HG03196 (cell line): ENCODE results near the gene DPEP2.
A peak's percentile ranks its signal among the peaks of the same experiment; 100 is the strongest.
"Not testable (repeated sequence)": the region's sequence is repeated elsewhere in the genome, so short reads cannot be mapped to it uniquely, and the experiment has no call there.

Source experiments
- ATAC-seq: cut with Tn5 transposase; IDR thresholded peaks from one replicate; pipeline ENCODE4 v1.9.1; 2021; ENCODE audit not compliant: unreplicated experiment

The DPEP2 gene

DNA sequence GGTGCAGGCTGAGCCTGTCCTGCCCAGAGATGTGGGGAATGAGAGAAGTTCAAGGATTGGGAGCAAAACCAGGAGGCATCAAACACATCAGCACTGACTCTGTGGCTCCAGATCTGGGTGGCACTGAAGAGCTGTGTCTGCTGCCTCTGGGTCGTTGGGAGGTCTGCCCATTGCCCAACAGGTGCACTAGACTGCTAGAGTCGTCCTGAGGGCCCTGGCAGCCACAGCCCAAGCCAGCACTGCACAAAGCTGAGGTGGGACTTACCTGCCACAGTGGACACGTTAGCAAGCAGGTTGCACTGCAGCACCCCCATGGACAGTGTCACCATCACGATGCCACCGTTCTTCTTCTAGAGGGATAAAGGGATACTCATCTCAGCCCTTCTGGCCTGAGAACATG lies 22.3 kb downstream of the DPEP2 start:
- no peak for ATAC-seq

DNA sequence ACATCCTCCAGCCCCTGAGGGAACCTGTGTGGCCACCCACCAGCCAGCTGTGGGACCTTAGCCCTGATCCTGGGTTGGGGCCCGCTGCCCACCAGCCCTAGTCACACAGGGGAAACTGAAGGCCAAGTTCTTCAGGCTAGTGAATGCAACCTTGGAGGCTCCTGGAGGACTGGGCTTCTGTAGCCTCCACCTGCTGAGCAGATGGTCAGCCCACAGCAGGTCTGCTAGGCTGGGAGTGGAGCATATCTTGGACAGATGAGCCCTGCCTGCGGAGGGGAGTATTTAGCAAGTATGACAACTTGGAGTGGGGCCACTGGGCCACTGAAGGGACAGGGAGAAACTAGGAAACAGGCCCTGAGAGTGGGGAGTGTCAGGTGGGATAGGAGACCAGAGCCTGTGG lies 23.1 kb downstream of the DPEP2 start:
- no peak for ATAC-seq

DNA sequence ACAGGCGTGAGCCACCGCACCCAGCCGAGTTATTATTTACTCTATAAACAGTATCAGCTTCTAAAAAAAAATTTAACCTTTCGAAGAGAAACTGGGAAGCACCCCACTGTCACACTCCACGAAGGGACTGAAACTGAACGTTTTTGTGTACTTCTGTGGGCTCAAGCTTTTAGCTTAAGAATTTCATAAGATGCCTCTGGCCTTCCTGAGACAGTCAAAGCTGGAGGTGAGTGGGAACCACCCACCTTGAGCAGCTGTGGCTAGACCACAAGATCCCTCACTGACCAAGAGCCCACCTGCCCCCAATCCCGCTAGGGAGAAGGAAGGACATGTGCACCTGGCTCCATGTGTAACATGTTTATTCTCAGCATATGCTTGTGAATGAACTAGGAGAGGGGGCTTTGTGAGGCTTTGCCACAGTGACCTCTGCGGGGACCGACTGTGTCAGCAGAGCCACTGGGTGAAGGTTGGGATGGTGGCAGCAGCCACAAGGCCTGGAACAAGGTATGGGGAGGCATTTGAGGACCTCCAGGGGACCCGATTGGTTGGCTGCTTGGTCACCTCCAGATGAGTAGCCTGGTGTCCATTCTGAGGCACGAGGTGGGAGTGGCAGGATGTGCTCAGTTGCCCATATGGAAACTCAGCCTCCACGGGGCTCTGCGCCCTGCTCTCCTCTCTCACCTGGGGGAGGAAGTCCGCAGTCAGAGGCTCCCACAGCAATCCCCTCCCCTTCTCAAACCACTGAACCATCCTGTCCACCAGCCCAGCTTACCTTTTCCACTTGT lies 23.8 kb downstream of the DPEP2 start:
- ATAC-seq: no peak

DNA sequence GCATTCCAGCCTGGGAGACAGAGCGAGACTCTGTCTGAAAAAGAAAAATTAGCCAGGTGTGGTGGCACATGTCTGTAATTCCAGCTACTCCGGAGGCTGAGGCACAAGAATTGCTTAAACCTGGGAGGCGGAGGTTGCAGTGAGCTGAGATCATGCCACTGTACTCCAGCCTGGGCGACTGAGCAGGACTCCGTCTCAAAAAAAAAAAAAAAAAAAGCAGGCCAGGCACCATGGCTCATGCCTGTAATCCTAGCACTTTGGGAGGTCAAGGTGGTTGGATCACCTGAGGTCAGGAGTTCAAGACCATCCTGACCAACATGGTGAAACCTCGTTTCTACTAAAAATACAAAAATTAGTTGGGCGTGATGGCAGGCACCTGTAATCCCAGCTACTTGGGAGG lies 27.0 kb downstream of the DPEP2 start:
- not testable (repeated sequence) for ATAC-seq

DNA sequence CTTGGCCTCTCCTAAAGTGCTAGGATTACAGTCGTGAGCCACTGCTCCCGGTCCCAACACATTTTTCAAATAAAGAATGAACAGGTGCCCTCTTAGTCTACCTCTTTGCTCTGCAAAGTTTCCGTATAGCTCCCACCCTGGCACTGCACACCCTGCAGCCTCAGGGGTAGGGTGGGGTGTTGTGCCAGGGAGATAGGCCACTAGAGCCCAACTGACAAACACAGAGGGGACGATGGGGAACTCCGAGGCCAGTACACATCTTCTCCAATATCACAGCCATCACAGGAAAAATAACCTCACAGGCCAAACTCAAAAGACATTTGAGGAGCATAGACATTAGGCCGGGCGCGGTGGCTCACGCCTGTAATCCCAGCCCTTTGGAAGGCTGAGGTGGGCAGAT lies 28.2 kb downstream of the DPEP2 start:
- ATAC-seq: no peak

DNA sequence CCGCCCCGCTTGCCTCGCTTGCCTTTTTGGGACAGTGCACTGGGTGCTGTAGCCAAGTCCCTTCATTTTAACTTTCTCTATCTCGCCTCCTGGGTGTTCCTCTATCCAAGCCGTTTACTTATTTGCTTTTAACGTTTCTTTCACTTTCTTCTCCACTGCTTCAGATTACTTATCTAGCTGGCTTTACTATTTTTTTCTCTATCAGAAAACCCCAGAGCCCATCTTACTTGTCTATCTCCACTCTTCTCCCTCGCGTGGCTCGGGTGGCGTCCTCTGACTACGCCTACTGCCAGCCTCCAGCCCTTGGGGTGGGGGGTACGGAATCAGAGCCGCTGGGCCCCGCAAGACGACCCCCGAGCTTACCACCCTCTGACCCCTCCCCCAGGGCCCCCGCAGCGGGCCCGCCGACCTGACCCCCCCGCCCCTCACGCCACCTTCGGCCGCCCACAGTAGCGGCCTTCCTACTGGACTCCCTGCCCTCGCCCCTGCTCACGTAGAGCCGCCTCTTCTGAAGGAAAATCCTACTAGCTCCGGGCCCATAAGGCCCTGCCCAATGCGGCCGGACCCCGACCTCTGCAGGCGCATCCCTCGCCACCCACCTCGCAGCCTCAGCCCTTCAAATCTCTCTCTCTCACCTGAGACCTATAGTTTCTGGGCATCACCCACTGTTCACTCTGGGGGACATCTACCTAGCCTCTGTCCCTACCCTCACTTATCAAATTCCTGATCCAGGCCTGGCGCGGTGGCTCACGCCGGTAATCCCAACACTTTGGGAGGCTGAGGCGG lies 29.8 kb downstream of the DPEP2 start:
- no peak for ATAC-seq

DNA sequence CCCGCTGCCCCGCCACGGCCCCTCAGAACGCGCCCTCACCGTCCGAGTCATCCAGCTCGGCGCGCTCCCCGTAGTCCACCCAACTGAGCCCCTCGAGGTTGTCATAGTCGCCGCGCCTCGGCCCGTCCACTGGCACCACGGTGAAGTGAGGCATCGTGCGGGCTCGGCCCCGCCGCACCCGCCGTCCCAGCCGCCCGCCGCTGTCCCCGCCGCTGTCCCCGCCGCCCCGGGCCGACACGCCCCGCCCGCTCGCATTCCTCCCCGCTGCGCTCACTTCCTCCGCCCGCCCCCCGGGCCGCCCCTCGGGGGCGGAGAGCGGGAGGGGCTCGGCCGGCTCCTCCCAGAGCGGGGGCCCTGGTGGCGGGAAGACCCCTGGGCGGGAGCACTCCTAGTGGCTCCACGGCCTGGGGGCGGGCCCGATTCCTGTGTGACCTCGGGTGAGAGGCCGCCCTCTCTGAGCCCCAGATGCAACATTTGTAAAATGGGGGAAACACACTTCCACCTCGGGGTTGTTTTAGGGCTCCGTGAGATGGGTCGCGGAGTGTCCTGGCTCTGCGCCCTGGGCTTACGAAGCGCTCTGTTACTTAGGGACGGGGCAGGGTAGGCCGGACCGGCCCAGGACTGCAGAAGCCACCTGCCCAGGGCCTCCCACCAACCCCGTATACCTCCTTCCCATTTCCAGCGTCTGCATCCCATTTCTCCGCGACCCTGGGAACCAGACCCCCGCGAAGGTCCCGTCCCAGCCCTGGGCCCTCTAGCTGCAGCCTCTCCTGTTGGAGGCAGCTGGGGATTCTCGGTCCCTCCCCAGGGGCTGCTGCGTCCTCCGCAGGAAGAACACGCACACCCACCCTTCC lies 30.7 kb downstream of the DPEP2 start, which contains the start of gene SLC12A4:
Gene SLC12A4, minus strand, starts transcription at position 238 of the 854 bp plus-strand sequence. Its CDS starts 84 bp downstream, at position 154.
- ATAC-seq: peak; percentile 65

DNA sequence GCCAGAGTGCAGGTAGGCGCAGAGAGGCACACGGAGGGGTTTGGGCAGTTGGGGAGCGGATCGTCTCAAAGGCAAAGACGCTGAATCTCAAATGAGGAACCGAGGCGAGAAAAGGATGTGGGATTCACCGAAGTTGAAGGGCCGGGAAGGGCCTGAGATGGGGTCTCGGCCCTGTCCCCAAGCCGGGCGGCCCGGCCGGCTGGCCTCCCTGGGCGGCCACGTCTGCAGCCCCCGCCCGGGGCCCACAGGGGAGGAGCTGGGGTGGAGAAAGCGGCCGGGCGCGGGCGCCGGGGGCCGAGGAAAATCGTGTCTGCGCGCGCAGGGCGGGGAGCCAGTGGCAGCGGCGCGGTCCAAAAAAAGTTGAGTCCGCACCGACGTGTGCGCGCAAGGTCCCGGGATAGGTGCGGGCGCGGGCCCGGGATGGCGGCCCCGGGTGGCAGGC lies 31.3 kb downstream of the DPEP2 start:
- peak; percentile 18 for ATAC-seq

DNA sequence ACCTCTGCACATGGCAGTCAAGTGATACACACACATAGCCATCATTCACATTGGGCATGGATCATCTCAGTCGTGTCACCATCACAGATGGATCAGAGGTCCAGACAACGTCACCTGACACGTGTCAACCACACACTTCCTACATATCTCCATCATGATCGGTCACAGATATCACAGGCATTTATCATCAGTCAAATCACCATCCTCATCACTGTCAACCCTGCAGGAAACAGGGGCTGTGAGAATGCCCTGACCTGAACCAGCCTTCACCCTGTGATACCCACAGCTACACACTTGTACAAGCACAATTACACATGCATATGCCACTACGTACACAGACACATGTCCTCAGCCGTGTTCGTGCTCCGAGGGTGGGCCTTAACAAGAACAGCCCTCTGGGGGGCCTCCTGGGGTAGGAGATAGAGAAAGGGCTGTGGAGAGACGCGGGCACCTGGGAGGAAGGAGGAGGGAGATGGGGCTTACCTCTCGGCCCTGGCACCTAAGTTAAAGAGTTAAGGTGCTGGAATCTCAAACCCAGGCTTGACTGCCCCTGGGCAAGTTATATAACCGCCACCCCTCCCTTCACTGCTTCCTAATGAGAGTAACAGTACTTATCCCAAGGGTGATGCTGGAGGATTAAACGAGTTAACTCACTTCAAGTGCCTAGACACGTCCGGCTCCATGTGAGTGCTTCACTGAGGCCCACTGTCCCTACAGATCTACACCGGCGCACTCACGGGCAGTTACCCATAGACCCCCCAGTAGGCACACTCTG lies 31.9 kb downstream of the DPEP2 start:
- peak; percentile 2 for ATAC-seq

DNA sequence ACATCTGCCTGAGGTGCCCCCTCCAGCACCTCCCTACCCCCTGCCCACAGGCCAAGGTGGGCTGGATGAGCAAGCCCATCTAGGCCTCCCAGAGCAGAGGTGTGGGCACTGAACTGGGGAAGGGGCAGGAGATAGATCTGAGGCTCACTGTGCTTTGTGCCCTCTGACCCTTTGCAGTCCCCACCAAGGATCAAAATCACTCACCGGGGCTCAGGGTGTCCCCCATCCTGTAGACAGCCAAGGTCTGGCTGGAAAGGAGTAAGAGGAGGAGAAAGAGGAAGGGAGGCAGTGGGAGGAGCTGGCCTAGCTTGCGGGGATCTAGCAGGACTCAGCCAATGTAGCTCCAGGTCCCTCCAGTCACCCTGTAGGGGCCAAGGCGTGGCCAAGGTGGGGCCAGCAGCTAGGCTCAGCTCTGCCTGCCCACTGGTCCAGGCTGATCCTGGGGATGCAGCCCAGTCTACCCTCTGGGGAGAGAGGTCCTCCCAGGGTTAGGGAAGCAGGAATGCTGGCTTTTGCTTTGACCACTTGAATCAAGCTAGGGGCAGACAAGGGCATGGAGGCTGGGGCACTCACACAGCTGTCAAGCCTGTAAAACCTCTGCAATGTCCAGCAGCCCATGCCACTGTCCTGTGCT lies 32.6 kb downstream of the DPEP2 start:
- no peak for ATAC-seq

DNA sequence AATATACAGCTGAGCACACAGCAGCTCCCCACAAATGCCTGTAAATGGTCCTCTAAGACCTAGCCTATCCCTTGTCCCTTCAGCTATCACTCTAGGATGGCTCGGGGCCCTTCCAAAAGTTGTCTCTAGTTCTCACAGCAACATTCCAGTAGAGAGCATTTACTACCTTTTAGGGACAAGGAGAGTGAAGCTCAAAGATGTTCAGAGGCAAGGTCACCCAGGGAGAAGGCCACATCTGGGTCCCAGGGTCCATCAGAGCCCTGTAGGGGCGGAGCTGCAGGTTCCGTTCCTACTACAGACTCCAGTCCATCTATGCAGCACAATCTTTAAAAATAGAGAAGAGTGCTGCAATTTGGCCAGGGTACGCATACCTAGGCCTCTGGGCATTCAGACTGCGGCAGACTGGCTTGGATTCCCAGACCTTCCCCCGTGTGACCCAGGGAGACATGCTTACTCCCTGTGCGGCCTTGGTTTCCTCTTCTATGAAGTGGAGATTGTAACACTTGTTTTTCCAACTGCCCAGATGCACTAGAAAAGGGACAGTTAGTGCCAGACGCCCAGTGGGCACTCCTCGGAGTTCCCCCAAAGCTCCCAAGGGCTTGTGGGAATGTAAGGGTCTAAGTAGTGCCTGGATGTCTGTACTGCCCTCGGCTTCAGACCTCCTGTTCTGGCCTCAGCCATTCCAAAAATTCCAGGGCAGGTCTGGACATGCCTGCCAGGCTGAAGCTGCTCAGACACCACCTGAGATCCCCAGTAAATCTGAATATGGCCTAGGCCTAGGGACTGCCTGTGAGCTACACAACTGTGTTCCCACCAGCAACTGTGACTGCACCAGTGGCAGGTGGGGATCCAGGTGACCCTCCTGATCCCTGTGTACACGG lies 33.4 kb downstream of the DPEP2 start:
- ATAC-seq: no peak

DNA sequence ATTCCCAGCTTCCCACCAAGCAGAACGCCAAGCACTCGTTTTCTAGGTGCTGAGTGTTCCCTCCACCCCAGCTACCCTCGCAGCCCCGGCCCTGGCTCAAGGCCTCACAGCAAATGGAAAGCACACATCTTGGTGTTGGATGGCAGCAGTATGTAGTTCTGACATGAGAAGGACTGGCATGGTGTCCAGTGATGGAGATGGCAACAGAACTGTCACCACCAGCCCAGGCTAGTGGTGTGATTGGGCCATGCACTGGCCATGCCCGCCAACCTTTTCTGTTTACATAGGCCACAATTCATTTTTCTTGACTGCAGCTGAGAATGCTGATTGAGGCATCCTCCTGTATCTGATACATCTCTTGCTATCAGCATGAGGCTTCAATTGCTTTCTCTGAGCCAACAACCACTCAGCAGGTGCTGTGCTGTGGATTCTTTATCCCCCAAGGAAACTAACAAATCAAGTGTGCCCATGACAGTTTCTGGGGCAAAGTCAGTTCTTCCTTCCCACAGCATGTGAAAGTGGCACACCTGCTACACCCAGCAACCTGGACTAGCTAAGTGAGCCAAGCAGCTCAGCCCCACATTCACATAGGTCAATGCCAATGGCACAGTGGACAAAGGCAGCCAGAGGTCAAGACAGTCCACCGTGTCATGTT lies 34.7 kb downstream of the DPEP2 start:
- no peak for ATAC-seq

DNA sequence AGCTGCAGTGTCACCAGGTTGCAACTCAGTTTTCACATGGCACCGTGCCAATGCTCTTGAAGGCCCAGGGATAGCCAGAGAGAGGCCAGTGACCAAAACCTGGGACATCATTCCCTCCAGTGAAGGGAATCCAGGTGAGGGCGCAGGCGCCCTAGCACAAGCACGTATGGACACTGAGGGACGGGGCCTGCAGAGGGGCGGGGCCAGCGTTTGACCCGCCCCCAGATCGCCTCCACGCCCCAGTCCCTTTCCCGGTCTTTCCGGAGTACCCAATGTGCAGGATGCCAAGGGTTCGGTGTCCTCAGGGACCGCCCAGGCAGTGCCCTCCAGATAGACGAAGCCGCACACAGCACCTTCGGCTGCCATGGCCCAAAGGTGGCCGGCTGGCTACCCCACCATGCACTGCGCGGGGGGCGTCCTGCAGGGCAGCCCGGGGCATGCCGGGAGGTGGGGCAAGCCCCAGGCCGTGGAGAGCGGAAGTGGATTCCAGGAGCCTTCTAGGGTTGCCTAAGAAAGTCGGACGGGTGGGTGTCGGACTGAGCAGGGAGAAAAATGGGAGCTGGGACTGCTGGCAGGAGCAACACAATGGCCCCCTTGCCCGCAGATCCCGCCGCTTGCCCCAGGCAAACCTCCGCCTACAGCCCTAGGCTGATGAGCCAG lies 35.5 kb downstream of the DPEP2 start:
- ATAC-seq: no peak

DNA sequence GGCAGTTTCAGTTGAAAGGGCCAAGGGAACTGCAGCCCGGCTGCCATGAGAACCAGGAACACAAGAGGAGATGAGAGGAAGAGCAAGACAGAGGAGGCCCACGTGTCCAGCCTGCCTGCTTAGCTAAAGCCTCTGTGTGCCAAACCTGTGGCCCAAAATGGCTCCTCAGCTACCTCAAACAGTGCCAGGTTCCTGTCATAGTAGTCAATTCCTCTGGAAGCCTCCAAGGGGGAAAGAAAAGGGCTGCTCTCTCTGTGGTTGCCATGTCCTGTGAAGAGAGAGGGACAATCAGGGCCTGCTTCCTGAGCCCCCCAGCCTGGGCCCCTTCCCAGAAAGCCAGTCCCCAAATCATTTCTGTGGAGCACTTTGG lies 36.0 kb downstream of the DPEP2 start:
- no peak for ATAC-seq

DNA sequence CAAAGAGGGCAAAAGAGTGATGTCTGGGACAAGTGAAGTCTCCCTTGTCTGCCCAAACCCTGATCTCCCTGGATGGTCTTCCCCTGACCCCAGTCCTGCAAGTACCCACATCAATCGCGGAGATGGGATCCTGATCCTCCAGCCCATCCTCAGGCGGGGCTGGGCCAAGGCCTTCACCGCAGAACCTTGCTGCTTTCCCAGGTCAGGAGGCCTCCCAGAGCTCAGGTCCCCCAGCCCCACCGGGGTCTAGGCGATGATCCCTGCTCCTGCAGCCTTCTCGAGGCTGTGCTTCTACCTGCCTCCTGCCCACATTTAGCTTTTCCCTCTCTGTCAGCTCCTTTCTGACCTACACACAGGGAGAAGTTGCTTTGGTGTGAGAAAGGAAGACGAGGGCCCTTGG lies 37.1 kb downstream of the DPEP2 start:
- no peak for ATAC-seq

DNA sequence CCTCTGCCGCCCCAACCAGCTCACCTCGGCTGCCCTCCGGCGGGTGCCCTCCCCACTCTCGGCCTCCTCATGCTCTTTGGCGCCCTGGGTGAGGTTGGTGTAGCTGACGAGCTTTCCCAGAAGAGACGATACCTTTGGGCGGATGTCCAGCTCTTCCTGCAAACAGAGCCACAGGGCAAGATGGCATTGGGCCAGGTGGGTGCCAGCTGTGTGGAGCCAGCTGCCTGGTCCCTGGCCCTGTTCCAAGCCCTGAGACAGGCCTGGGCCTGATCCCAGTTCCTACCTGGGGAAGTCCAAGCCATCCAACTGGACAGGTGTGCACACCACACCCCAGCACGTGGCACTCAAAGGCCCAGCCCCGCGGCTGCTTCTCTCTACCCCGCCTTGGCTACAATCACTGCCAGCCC lies 37.7 kb downstream of the DPEP2 start:
- ATAC-seq: no peak

DNA sequence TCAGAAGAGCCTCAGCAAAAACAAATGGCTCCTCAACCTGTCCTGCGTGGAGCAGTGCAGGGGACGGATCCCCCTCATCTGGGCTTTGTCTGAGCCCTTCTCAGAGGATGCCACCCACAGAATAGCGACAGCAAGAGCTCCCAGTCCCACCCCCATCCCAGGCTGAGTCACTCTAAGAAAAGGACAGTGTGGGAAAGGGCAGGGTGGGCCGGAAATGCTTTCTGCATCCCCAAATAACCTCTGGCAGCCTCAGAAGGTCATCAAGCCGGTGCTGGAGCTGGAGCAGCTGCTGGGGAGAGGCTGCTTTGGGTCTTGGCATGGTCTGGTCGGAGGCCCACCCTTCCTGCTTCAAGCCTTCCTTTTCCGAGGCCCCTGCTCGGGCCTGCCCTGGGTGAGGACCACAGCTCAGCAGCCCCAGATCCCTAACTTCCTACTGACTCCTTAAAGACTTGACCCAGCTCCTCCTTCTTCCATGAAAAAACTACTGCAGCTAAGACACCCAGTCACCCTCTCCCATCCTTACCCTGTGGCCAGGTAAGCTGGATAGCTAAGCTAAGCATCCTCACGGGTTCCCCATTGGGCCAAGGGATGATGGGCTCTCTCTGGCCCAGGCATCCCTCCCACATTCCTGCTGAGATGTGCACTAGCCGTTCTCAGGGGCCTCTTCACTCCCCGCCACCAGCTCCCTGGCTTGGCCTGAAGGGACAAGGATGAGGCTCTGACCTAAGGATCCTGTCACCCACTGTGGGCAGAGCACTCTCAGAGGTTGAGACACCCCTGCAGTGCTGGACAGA lies 39.6 kb downstream of the DPEP2 start:
- no peak for ATAC-seq
